WTC11 (cell line): ENCODE results near the gene SPESP1.

Experiments
- ATF6 ChIP-seq: sonication (generic); formaldehyde crosslinking; IDR thresholded peaks from 2 replicates; pipeline ENCODE4 v1.8.1; 2023; ENCODE audit warnings: mild to moderate bottlenecking, missing genetic modification reagents
- CTCF ChIP-seq: fragments of 200-600 bp; IDR thresholded peaks from 2 replicates; pipeline ENCODE4 v1.8.0; 2022; ENCODE audit warnings: antibody characterized with exemption
- E2F1 ChIP-seq: sonication (generic); formaldehyde crosslinking; IDR thresholded peaks from 2 replicates; pipeline ENCODE4 v1.8.0; 2022; ENCODE audit warnings: mild to moderate bottlenecking, missing genetic modification reagents
- E2F5 ChIP-seq: sonication (generic); formaldehyde crosslinking; IDR thresholded peaks from 2 replicates; pipeline ENCODE4 v1.8.1; 2022; ENCODE audit warnings: mild to moderate bottlenecking, moderate library complexity, missing genetic modification reagents
- JUN ChIP-seq: sonication (generic); formaldehyde crosslinking; IDR thresholded peaks from 2 replicates; pipeline ENCODE4 v1.8.0; 2023; ENCODE audit warnings: mild to moderate bottlenecking, missing genetic modification reagents
- MXD4 ChIP-seq: fragments of 250-450 bp; sonication (Bioruptor Pico); IDR thresholded peaks from 2 replicates; pipeline ENCODE4 v1.8.0; 2021; ENCODE audit warnings: mild to moderate bottlenecking, moderate library complexity, borderline replicate concordance
- NFATC4 ChIP-seq: fragments of 250-450 bp; sonication (Bioruptor Pico); IDR thresholded peaks from 2 replicates; pipeline ENCODE4 v1.9.0; 2021; ENCODE audit warnings: mild to moderate bottlenecking
- PRDM15 ChIP-seq: sonication (generic); formaldehyde crosslinking; IDR thresholded peaks from 2 replicates; pipeline ENCODE4 v1.8.0; 2022; ENCODE audit warnings: missing genetic modification reagents
- RELA ChIP-seq: sonication (generic); formaldehyde crosslinking; IDR thresholded peaks from 2 replicates; pipeline ENCODE4 v1.8.1; 2022; ENCODE audit warnings: missing genetic modification reagents, mild to moderate bottlenecking, borderline replicate concordance
- SMAD3 ChIP-seq: sonication (generic); formaldehyde crosslinking; IDR thresholded peaks from 2 replicates; pipeline ENCODE4 v1.8.0; 2022; ENCODE audit warnings: missing genetic modification reagents, mild to moderate bottlenecking, borderline replicate concordance
- USF2 ChIP-seq: sonication (generic); formaldehyde crosslinking; IDR thresholded peaks from 2 replicates; pipeline ENCODE4 v1.8.1; 2023; ENCODE audit warnings: mild to moderate bottlenecking, missing genetic modification reagents, moderate library complexity
- ZNF232 ChIP-seq: sonication (generic); formaldehyde crosslinking; IDR thresholded peaks from 2 replicates; pipeline ENCODE4 v1.8.0; 2022; ENCODE audit warnings: mild to moderate bottlenecking, missing genetic modification reagents

- no peak for TF ChIP-seq CTCF
- TF ChIP-seq NFATC4 (CRISPR knock-in tag): no peak
- no peak for TF ChIP-seq SMAD3 (CRISPR knock-in tag)
- no peak for TF ChIP-seq USF2 (CRISPR knock-in tag)
- no peak for TF ChIP-seq MXD4
- no peak for TF ChIP-seq E2F5 (CRISPR knock-in tag)
- TF ChIP-seq ATF6 (CRISPR knock-in tag): no peak
- no peak for TF ChIP-seq PRDM15 (CRISPR knock-in tag)
- no peak for TF ChIP-seq RELA (CRISPR knock-in tag)
- TF ChIP-seq JUN (CRISPR knock-in tag): no peak
- no peak for TF ChIP-seq E2F1
- no peak for TF ChIP-seq ZNF232 (CRISPR knock-in tag)
These were observed 20.0 kb upstream of the SPESP1 start for GRCh38 chr15:68910341-68910740.
